ENCODE data around the gene CEACAM5.

Gene CEACAM5

GRCh38 chr19:41776700-41777099, 68.3 kb downstream of the CEACAM5 start:
- Histone ChIP-seq H3K27ac (ENCODE audit: low read length) (no peak overlapping the region), H3K9ac (ENCODE audit: low read length) (no peak overlapping the region), H3K27me3 (ENCODE audit: control insufficient read depth, insufficient read depth, low read length) (no peaks in the 10 kb centered on the region), H3K4me3 (ENCODE audit: low read length) (no peak overlapping the region), H3K36me3 (ENCODE audit: control insufficient read depth, low read depth, low read length) (no peaks in the 10 kb centered on the region), H3K4me1 (ENCODE audit: control insufficient read depth, low read depth, low read length) (peaks cover 6% of the 10 kb centered on the region), H3K9me3 (ENCODE audit: control insufficient read depth, low read depth, low read length) (no peaks in the 10 kb centered on the region)

All from iPS-18a (cell line).